Neural cell (in vitro differentiated cells): ENCODE results near the gene RARG. TPM values are rescaled to one million over a fixed set of nuclear protein-coding genes. Genes with fewer than 3 reads are reported as not detected.

Experiments used
- H2AFZ ChIP-seq: fragments of 200-600, 300-800 bp; sonication (generic), shearing (Covaris generic); 2 replicates; pipeline ENCODE4 v1.6.0; 2014; ENCODE audit warnings: low read depth, mild to moderate bottlenecking, antibody characterized with exemption, low read length, moderate library complexity
- H3F3A ChIP-seq: fragments of 200-600 bp; shearing (Covaris generic); 2 replicates; pipeline ENCODE4 v1.6.1; 2016; ENCODE audit warnings: mild to moderate bottlenecking, moderate library complexity, mixed read lengths, antibody characterized with exemption, low read length; ENCODE audit not compliant: insufficient read depth, poor library complexity, severe bottlenecking
- H3K27ac ChIP-seq: fragments of 200-600, 300-800 bp; sonication (generic), shearing (Covaris generic); 2 replicates; pipeline ENCODE4 v1.5.1; 2014; ENCODE audit warnings: mild to moderate bottlenecking, low read length, moderate library complexity
- H3K27me3 ChIP-seq: fragments of 300-800, 200-600 bp; sonication (generic), shearing (Covaris generic); 2 replicates; pipeline ENCODE4 v1.6.0; 2014; ENCODE audit warnings: mild to moderate bottlenecking, low read depth, low read length, moderate library complexity; ENCODE audit not compliant: insufficient read depth
- H3K36me3 ChIP-seq: fragments of 300-800, 200-600 bp; sonication (generic), shearing (Covaris generic); 2 replicates; pipeline ENCODE4 v1.5.1; 2014; ENCODE audit warnings: mild to moderate bottlenecking, antibody characterized with exemption, low read length, moderate library complexity; ENCODE audit not compliant: insufficient read depth
- H3K4me2 ChIP-seq: fragments of 300-800, 200-600 bp; sonication (generic), shearing (Covaris generic); 2 replicates; pipeline ENCODE4 v1.6.0; 2014; ENCODE audit warnings: mild to moderate bottlenecking, low read length
- H3K4me3 ChIP-seq: fragments of 300-800, 200-600 bp; sonication (generic), shearing (Covaris generic); 2 replicates; pipeline ENCODE4 v1.5.1; 2014; ENCODE audit warnings: mild to moderate bottlenecking, low read length, moderate library complexity
- H3K79me2 ChIP-seq: fragments of 200-600 bp; shearing (Covaris generic); replicated peaks from 2 replicates; pipeline ENCODE4 v1.6.0; 2014; ENCODE audit warnings: mild to moderate bottlenecking, low read length, moderate library complexity; ENCODE audit not compliant: insufficient read depth
- H3K9ac ChIP-seq: fragments of 300-800, 200-600 bp; sonication (generic), shearing (Covaris generic); 2 replicates; pipeline ENCODE4 v1.6.1; 2016; ENCODE audit warnings: mild to moderate bottlenecking, low read length, mixed read lengths
- H3K9me2 ChIP-seq: fragments of 200-600 bp; shearing (Covaris generic); 2 replicates; pipeline ENCODE4 v1.6.1; 2016; ENCODE audit warnings: mild to moderate bottlenecking, low read length, mixed read lengths; ENCODE audit not compliant: insufficient read depth
- H3K9me3 ChIP-seq: fragments of 200-600, 300-800 bp; sonication (generic), shearing (Covaris generic); 2 replicates; pipeline ENCODE4 v1.6.1; 2016; ENCODE audit warnings: mild to moderate bottlenecking, mixed run types, low read length, moderate library complexity, mixed read lengths
- H4K20me1 ChIP-seq: fragments of 200-600 bp; shearing (Covaris generic); 2 replicates; pipeline ENCODE4 v1.6.1; 2016; ENCODE audit warnings: mild to moderate bottlenecking, mixed run types; ENCODE audit not compliant: insufficient read depth
- CTCF ChIP-seq: fragments of 450-650 bp; IDR thresholded peaks from 2 replicates; pipeline ENCODE4 v1.5.1; 2014; ENCODE audit warnings: antibody characterized with exemption, mild to moderate bottlenecking, moderate library complexity; ENCODE audit not compliant: poor library complexity, severe bottlenecking
- EP300 ChIP-seq: fragments of 450-650 bp; conservative IDR thresholded peaks from 2 replicates; pipeline ENCODE4 v1.6.1; 2014; ENCODE audit warnings: antibody characterized with exemption, mild to moderate bottlenecking, moderate library complexity; ENCODE audit not compliant: poor library complexity, severe bottlenecking
- EZH2 ChIP-seq: fragments of 200-600, 300-800 bp; shearing (Covaris generic), sonication (generic); IDR thresholded peaks from 2 replicates; pipeline ENCODE4 v1.6.1; 2014; ENCODE audit warnings: antibody characterized with exemption, low read length, borderline replicate concordance, mild to moderate bottlenecking; ENCODE audit not compliant: insufficient read depth, poor library complexity, severe bottlenecking
- MXI1 ChIP-seq: fragments of 450-650 bp; conservative IDR thresholded peaks from 2 replicates; pipeline ENCODE4 v1.6.1; 2014; ENCODE audit warnings: antibody characterized with exemption, mild to moderate bottlenecking; ENCODE audit not compliant: poor library complexity, severe bottlenecking
- POLR2AphosphoS5 ChIP-seq: IDR thresholded peaks from 2 replicates; pipeline ENCODE4 v1.6.1; 2012
- RAD21 ChIP-seq: fragments of 450-650 bp; conservative IDR thresholded peaks from 2 replicates; pipeline ENCODE4 v1.6.1; 2014; ENCODE audit warnings: antibody characterized with exemption, mild to moderate bottlenecking, moderate library complexity
- REST ChIP-seq: IDR thresholded peaks from 2 replicates; pipeline ENCODE4 v1.6.1; 2012; ENCODE audit warnings: borderline replicate concordance
- SMC3 ChIP-seq: fragments of 450-650 bp; conservative IDR thresholded peaks from 2 replicates; pipeline ENCODE4 v1.6.1; 2014; ENCODE audit warnings: antibody characterized with exemption, mild to moderate bottlenecking, moderate library complexity; ENCODE audit not compliant: poor library complexity
- TAF1 ChIP-seq: IDR thresholded peaks from 2 replicates; pipeline ENCODE4 v1.6.1; 2012; ENCODE audit warnings: low read depth
- polyA plus RNA-seq: library from polyadenylated mRNA; depleted of rRNA; stranded (reverse); fragments of >200 nt; gene quantifications from 2 replicates; pipeline ENCODE4 v1.2.3, GENCODE V29; 2014

RARG gene
- polyA plus RNA-seq, 1 donor from 2014 or later, result 0.61 TPM

GRCh38 chr12:53258541-53259539 lies 26.8 kb upstream of the RARG start:
- H3K79me2 ChIP-seq, result no peaks in the 10 kb centered on the region
- TF ChIP-seq REST, result no peak
- TF ChIP-seq SMC3, result no peak
- no peak for TF ChIP-seq POLR2AphosphoS5
- TF ChIP-seq RAD21, result no peak
- no peak for TF ChIP-seq MXI1
- TF ChIP-seq EP300, result no peak
- TF ChIP-seq CTCF, result no peak
- TF ChIP-seq EZH2, result no peak
- TF ChIP-seq TAF1, result no peak
- no peaks in the 10 kb centered on the region for H3K36me3 ChIP-seq
- no peak overlapping the region for H3K9ac ChIP-seq
- no peaks in the 10 kb centered on the region for H4K20me1 ChIP-seq
- no peaks in the 10 kb centered on the region for H3K9me2 ChIP-seq
- no peak overlapping the region for H3K4me3 ChIP-seq
- H3K9me3 ChIP-seq, result no peaks in the 10 kb centered on the region
- H3K4me2 ChIP-seq, result no peak overlapping the region
- no peaks in the 10 kb centered on the region for H3F3A ChIP-seq
- no peaks in the 10 kb centered on the region for H3K27me3 ChIP-seq
- H2AFZ ChIP-seq, result no peak overlapping the region
- no peak overlapping the region for H3K27ac ChIP-seq

- Histone ChIP-seq H3K9ac (no peak overlapping the region), H3K9me2 (no peaks in the 10 kb centered on the region), H4K20me1 (no peaks in the 10 kb centered on the region), H3K27ac (no peak overlapping the region), H3F3A (no peaks in the 10 kb centered on the region), H3K4me2 (no peak overlapping the region), H2AFZ (no peak overlapping the region), H3K27me3 (no peaks in the 10 kb centered on the region), H3K79me2 (peaks cover 8% of the 10 kb centered on the region), H3K9me3 (no peaks in the 10 kb centered on the region), H3K4me3 (no peak overlapping the region), H3K36me3 (no peaks in the 10 kb centered on the region)
- TF ChIP-seq TAF1, result no peak
- TF ChIP-seq RAD21, result no peak
- TF ChIP-seq EP300, result no peak
- TF ChIP-seq EZH2, result no peak
- TF ChIP-seq REST, result no peak
- TF ChIP-seq MXI1, result no peak
Measured at GRCh38 chr12:53255996-53256395, 24.0 kb upstream of the RARG start.
